BLaER1 treated with 17β-estradiol and CSF1 and Interleukin-3, amounts not matched to agents 10 nM and 100 nM (cell line): ENCODE measurements around the gene SH3BP5.
A peak's percentile ranks its signal among the peaks of the same experiment; 100 is the strongest.

Experiments
- H3K27ac ChIP-seq, 11 experiments: shearing (Covaris generic); formaldehyde crosslinking; 2 replicates each; pipeline ENCODE4 v1.8.1; 2022
- H3K27me3 ChIP-seq, 11 experiments: shearing (Covaris generic); formaldehyde crosslinking; 2 replicates each; pipeline ENCODE4 v1.8.1; 2022
- H3K36me3 ChIP-seq, 11 experiments: shearing (Covaris generic); formaldehyde crosslinking; 2 replicates each; pipeline ENCODE4 v1.8.1; 2022
- H3K4me1 ChIP-seq, 10 experiments: shearing (Covaris generic); formaldehyde crosslinking; 2 replicates each; pipeline ENCODE4 v1.8.1; 2022
- H3K4me2 ChIP-seq, 11 experiments: shearing (Covaris generic); formaldehyde crosslinking; 2 replicates each; pipeline ENCODE4 v1.8.1; 2022
- H3K4me3 ChIP-seq, 10 experiments: shearing (Covaris generic); formaldehyde crosslinking; 2 replicates each; pipeline ENCODE4 v1.8.1; 2022
- H3K9ac ChIP-seq, 11 experiments: shearing (Covaris generic); formaldehyde crosslinking; 2 replicates each; pipeline ENCODE4 v1.8.1; 2022
- H3K9me3 ChIP-seq, 11 experiments: shearing (Covaris generic); formaldehyde crosslinking; replicated peaks in 1 of 11; 2 replicates each; pipeline ENCODE4 v1.8.1; 2022
- H4K20me1 ChIP-seq, 11 experiments: shearing (Covaris generic); formaldehyde crosslinking; 2 replicates each; pipeline ENCODE4 v1.8.1; 2022
- Cebpa-rat ChIP-seq, 11 experiments: shearing (Covaris generic); IDR thresholded peaks; 2 replicates each; pipeline ENCODE4 v1.8.1; 2022

Gene SH3BP5

DNA sequence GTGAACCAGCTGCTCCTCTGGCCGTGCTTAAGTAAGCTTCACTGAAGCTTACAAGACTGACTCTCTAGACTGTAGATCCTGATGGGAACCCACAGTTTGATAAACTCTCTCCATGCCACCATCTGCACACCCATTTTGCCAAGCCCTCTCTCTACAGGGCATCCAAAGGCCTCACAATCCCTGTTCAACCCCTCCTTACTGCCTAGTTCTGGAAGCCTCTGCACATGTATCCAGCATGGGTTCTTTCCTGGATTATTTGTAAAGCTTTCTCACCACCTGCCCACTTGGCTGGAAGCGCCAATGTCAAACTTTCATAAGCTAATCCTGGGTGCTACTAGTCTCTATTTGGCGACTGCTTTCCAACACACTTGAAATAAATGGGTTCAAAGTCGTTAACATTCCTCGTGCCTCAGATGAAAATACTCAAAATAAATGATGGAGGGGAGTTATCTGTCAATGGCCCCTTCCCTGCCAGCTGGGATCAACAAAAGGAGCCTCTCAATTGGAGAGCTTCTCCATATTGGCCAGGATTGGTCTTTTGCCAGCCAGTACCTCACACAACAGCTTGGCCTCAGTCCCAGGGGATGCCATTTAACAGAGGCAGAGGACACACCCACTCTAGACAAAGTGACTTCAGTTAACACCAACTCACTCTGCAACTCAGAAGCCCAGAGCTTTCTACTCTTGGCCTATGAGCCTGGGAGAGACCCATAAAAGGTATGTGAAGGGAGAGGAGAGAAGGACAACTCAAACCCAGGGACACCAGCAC, 48.1 kb downstream of the SH3BP5 start:
- H3K4me3 ChIP-seq = no peak overlapping the region
- 0 out of 22 replicates have a peak, but pooled peaks cover 0 to 6% (median 0%) of the 10 kb centered on the region in 11 experiments for H3K9me3 ChIP-seq
- no peaks in the 10 kb centered on the region for H4K20me1 ChIP-seq
- H3K27me3 ChIP-seq = peaks cover 0 to 4% (median 0%) of the 10 kb centered on the region in 11 experiments; a peak in 3 of 22 replicates
- TF ChIP-seq Cebpa-rat (IDR thresholded peaks at IDR 0.05) = no peak
- peaks cover 0 to 12% (median 0%) of the 10 kb centered on the region in 11 experiments; a peak in 5 of 22 replicates for H3K36me3 ChIP-seq
- no peak overlapping the region for H3K9ac ChIP-seq
- peak overlapping the region; percentile 36 to 92 (median 57) for H3K4me2 ChIP-seq
- H3K4me1 ChIP-seq = peaks cover 17 to 79% (median 57%) of the 10 kb centered on the region in 10 experiments
- peak overlapping the region in 1 of 11 experiments; percentile 30; a peak in 3 of 22 replicates for H3K27ac ChIP-seq

DNA sequence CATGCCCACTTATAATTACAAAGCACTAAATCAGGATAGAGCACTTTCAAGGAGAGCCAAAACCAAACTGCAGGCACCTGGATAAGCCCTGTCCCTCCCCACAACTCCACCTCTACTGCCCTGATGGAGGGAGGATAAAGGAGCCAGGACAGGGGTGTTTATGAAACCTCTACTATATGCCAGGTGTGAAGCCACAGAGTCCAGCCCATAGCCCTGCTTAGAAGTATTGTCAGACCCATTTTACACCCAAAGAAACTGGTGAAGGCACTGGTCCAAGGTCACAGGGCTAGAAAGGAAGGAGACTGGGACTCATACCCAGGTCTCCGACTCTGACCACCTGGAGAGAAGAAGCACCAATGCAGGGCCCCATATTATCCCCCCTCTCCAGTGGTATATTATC, 48.7 kb downstream of the SH3BP5 start:
- Histone ChIP-seq H3K36me3 (peaks cover 0 to 12% (median 0%) of the 10 kb centered on the region in 11 experiments; a peak in 5 of 22 replicates), H3K4me1 (peaks cover 17 to 76% (median 52%) of the 10 kb centered on the region in 10 experiments), H3K9ac (no peak overlapping the region), H3K9me3 (no peaks in the 10 kb centered on the region), H3K27ac (no peak overlapping the region), H3K4me2 (peak overlapping the region in 10 of 11 experiments; percentile 36 to 92 (median 60); a peak in 18 of 22 replicates), H3K4me3 (no peak overlapping the region), H4K20me1 (no peaks in the 10 kb centered on the region), H3K27me3 (peaks cover 0 to 10% (median 0%) of the 10 kb centered on the region in 11 experiments; a peak in 3 of 22 replicates)
- no peak for TF ChIP-seq Cebpa-rat (IDR thresholded peaks at IDR 0.05)

DNA sequence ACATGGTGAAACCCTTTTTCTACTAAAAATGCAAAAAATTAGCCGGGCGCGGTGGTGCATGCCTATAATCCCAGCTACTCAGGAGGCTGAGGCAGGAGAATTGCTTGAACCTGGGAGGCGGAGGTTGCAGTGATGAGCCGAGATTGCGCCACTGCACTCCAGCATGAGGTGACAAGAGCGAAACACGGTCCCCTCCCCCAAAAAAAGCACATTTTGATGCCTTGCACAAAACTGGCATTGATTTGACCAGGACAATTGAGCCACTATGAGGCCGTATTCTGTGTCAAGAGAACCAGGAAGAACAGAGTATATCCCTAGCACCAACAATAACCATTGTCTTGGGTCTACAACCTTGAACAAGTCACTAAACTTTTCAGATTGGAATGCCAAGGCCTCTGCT, 50.6 kb downstream of the SH3BP5 start:
- H3K36me3 ChIP-seq = peaks cover 0 to 15% (median 0%) of the 10 kb centered on the region in 11 experiments; a peak in 6 of 22 replicates
- no peaks in the 10 kb centered on the region for H3K9me3 ChIP-seq
- no peak overlapping the region for H3K9ac ChIP-seq
- peaks cover 0 to 24% (median 4%) of the 10 kb centered on the region in 11 experiments; a peak in 8 of 22 replicates for H3K27me3 ChIP-seq
- H3K4me2 ChIP-seq = peak overlapping the region in 1 of 11 experiments; percentile 25; a peak in 1 of 22 replicates
- no peak for TF ChIP-seq Cebpa-rat (IDR thresholded peaks at IDR 0.05)
- H3K4me3 ChIP-seq = no peak overlapping the region
- no peaks in the 10 kb centered on the region for H4K20me1 ChIP-seq
- H3K4me1 ChIP-seq = peaks cover 17 to 69% (median 35%) of the 10 kb centered on the region in 10 experiments
- H3K27ac ChIP-seq = no peak overlapping the region

DNA sequence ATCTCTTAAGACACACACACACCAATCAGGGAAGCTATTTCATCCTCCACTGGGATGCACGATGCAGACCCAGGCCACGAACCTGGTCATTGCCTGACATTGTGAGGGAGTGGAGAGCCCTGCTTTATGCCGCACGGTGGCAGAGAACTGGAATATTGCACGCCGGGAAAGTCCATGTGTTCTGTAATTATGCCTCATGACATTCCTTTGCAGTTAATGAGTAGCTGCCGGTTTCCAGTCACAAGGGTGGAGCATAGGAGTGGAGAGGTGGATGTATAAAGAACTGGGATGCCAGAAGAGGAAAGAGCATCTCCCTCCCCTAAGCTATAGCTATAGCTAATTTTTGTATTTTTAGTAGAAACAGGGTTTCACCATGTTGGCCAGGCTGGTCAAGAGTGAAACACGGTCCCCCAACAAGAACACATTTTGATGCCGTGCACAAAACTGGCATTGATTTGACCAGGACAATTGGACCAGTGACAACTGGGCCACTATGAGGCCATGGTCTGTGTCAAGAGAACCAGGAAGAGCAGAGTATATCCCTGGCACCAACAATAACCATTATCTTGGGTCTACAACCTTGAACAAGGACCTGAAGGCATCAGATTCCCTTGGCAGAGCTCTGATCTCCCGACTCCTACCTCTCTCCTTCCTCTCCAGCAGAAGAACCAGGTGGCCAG, 51.4 kb downstream of the SH3BP5 start:
- Histone ChIP-seq H3K4me3 (no peak overlapping the region), H3K27me3 (peaks cover 0 to 28% (median 4%) of the 10 kb centered on the region in 11 experiments; a peak in 9 of 22 replicates), H3K9ac (no peak overlapping the region), H3K36me3 (peaks cover 0 to 10% (median 0%) of the 10 kb centered on the region in 11 experiments; a peak in 6 of 22 replicates), H4K20me1 (no peaks in the 10 kb centered on the region), H3K4me1 (peaks cover 17 to 69% (median 36%) of the 10 kb centered on the region in 10 experiments), H3K4me2 (no peak overlapping the region; a peak in 1 of 22 replicates), H3K27ac (no peak overlapping the region), H3K9me3 (no peaks in the 10 kb centered on the region)
- no peak for TF ChIP-seq Cebpa-rat (IDR thresholded peaks at IDR 0.05)

DNA sequence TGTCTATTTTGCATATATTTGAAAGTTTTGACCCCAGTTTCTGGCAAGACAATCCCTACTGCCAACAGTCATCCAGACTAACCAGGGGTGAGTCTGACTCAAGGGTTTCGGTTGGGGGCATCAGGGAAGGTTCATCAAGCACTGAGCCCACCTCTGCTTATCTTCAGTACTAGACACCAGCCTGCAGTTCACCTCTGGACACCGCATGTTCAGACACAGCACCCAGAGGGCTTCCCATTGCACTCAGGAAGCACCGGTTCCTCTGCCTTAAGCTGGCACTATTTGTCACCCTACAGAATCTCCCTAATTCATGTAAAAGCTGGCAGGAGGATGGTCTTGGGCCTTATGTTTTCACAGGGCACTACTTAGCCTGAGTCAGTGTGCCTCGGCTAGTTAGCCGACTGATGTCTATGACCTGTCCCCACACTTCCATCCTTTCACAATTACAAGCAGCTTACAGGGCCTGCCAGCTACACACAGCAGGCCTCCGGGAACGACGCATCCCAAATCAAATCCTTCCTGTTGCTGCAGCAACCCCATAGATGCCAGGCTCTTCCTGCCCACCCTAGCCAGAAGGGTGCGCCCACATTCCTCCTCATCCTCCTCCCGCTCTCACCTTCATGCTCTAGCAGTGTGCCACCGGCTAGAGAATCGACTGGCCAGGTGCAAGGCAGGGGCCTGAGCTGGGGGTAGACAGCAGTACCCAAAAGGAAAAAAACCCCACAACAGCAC, 52.5 kb downstream of the SH3BP5 start:
- H4K20me1 ChIP-seq = no peaks in the 10 kb centered on the region
- H3K4me3 ChIP-seq = no peak overlapping the region
- H3K27me3 ChIP-seq = peaks cover 0 to 40% (median 9%) of the 10 kb centered on the region in 11 experiments; a peak in 15 of 22 replicates
- peaks cover 0 to 4% (median 0%) of the 10 kb centered on the region in 11 experiments; a peak in 3 of 22 replicates for H3K9me3 ChIP-seq
- peaks cover 16 to 69% (median 35%) of the 10 kb centered on the region in 10 experiments for H3K4me1 ChIP-seq
- TF ChIP-seq Cebpa-rat (IDR thresholded peaks at IDR 0.05) = no peak
- H3K4me2 ChIP-seq = peak overlapping the region in 5 of 11 experiments; percentile 44 to 56 (median 50); a peak in 11 of 22 replicates
- no peak overlapping the region for H3K27ac ChIP-seq
- peaks cover 0 to 6% (median 0%) of the 10 kb centered on the region in 11 experiments; a peak in 1 of 22 replicates for H3K36me3 ChIP-seq
- H3K9ac ChIP-seq = no peak overlapping the region

DNA sequence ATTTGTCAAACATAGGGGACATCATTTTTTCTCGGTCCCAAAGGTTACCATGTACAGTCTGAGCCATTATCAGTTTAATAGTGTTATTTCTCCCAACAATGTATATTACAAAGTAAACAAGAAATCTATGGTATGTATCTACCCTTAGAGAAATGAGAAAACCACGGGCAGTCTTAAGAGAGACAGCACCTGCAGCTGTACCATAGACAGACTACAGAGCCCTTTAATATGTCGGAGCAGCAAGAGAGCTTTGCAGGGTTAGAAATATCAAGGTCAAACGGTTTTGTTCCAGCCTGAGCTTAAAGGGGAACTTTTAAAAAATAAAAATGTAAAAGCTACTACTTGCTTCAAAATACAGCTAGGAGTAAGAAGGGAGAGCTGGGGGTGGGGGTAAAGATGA, 53.2 kb downstream of the SH3BP5 start:
- Histone ChIP-seq H4K20me1 (no peaks in the 10 kb centered on the region), H3K4me1 (peaks cover 10 to 69% (median 31%) of the 10 kb centered on the region in 10 experiments), H3K4me2 (peak overlapping the region in 5 of 11 experiments; percentile 44 to 56 (median 50); a peak in 7 of 22 replicates), H3K9ac (no peak overlapping the region), H3K9me3 (peaks cover 0 to 10% (median 0%) of the 10 kb centered on the region in 11 experiments; a peak in 3 of 22 replicates), H3K27ac (no peak overlapping the region; a peak in 1 of 22 replicates), H3K27me3 (peaks cover 0 to 46% (median 15%) of the 10 kb centered on the region in 11 experiments; a peak in 17 of 22 replicates), H3K4me3 (no peak overlapping the region), H3K36me3 (peaks cover 0 to 7% (median 0%) of the 10 kb centered on the region in 11 experiments; a peak in 1 of 22 replicates)
- TF ChIP-seq Cebpa-rat (IDR thresholded peaks at IDR 0.05) = no peak

DNA sequence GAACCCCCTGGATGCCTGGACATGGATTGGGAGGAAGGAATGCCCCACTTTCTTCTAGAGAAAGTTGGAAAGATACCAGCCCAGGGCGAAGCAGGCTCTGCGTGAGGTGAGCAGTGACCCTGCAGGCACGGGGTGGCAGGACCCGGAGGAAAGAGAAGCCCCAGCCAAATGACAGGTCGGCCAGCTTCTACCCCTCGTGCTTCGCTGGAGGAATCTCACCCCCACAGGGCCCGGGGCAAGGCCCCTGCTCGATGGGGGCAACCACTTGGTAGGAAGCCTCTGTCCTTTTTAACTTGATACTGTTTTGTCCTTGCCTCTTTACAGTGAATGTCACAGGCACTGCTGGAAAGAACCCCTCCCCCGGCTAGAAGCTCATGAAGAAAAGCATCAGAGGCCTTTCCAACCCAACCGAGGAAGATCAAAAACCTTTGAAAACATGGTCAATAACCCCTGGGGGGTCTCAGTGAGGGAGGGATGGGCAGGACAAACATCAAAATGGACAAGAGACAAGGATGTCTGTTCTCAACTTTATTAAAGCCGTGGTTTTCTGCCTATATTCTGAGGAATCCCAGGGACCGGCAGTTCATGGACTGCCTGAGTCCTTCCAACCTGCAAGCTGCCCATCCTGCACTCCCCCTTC, 54.4 kb downstream of the SH3BP5 start:
- H3K4me1 ChIP-seq = peaks cover 0 to 69% (median 31%) of the 10 kb centered on the region in 10 experiments; a peak in 18 of 20 replicates
- peaks cover 0 to 11% (median 0%) of the 10 kb centered on the region in 11 experiments; a peak in 3 of 22 replicates for H3K9me3 ChIP-seq
- H3K4me2 ChIP-seq = no peak overlapping the region; a peak in 1 of 22 replicates
- no peak for TF ChIP-seq Cebpa-rat (IDR thresholded peaks at IDR 0.05)
- no peak overlapping the region for H3K9ac ChIP-seq
- no peaks in the 10 kb centered on the region for H4K20me1 ChIP-seq
- peaks cover 0 to 7% (median 0%) of the 10 kb centered on the region in 11 experiments; a peak in 1 of 22 replicates for H3K36me3 ChIP-seq
- H3K27me3 ChIP-seq = peaks cover 0 to 51% (median 27%) of the 10 kb centered on the region in 11 experiments; a peak in 17 of 22 replicates
- H3K4me3 ChIP-seq = no peak overlapping the region
- no peak overlapping the region for H3K27ac ChIP-seq
